Measurements from ENCODE around the gene THUMPD3.

THUMPD3 gene, protein sequence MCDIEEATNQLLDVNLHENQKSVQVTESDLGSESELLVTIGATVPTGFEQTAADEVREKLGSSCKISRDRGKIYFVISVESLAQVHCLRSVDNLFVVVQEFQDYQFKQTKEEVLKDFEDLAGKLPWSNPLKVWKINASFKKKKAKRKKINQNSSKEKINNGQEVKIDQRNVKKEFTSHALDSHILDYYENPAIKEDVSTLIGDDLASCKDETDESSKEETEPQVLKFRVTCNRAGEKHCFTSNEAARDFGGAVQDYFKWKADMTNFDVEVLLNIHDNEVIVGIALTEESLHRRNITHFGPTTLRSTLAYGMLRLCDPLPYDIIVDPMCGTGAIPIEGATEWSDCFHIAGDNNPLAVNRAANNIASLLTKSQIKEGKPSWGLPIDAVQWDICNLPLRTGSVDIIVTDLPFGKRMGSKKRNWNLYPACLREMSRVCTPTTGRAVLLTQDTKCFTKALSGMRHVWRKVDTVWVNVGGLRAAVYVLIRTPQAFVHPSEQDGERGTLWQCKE

DNA sequence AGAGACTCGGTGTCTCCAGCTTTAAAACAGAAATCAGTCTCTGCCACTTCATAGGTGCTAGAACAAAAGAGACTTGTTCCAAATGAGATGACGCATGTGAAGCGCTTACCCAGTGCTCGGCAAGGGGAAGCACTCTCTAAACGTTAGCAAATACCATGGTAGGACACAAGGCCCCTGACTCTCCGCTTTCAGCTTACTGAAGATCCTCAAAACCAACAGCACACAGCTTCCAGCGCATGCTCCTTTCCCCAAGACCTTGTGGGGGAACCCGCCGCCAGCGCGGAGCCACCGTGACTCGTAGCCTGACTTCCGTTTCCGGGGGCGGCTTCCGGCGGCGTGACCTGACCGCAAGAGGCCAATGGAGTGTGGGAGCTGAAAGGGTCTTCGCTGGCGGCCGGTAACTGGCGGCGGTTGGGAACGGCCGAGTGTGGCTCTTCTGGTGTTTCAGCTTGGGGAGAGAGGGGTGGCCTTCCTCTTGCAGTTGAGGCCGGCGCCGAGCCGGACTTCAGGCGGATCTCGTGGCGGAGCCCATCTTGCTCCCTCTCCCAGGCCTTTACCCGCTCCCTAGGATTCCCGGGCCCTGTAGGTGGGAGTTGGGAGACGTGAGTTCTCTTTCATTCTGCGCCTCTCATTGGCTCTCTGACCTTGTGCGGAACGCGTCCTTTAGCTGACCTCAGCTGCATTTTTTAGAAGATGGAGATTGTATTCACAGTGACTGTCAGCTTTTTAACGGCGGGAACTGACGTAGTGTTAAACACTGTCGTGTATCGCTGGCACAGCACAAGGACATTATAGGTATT, at the start of gene THUMPD3:
Gene THUMPD3, plus strand, starts transcription at position 324 of the 800 bp plus-strand sequence. CDS start 2,015 bp downstream, outside the sequence.
- peak; percentile 98 for ATAC-seq
- Mint-ChIP-seq H3K4me1 (peaks cover 5% of the 10 kb centered on the region), H3K4me3 (peak within 1 kb of the TSS; percentile 88), H3K27ac (peak within 1 kb of the TSS; percentile 93), H3K27me3 (no peaks in the 10 kb centered on the region), H3K36me3 (peaks cover 8% of the 10 kb centered on the region), H3K9me3 (no peaks in the 10 kb centered on the region)

DNA sequence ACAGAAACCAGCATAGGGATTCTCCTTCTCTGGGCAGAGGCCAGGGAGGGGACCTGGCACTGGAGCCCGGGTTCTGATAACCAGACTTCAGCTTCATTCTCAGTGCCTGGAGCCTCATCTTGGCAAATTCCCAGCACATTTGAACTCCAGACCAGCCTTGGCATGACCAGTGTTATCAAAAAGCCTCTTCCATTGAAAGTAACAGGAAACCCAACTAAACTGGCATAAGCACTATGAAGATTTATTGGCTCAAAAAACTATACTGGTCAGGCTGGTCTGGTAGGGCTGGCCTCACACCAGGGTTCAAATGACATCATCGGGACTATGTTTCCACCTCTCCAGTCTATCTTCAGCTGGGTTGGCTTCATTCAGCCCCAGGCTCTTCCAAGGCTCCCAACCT, 48.1 kb upstream of the THUMPD3 start:
- Mint-ChIP-seq H3K36me3 (no peaks in the 10 kb centered on the region), H3K4me1 (no peaks in the 10 kb centered on the region), H3K9me3 (no peaks in the 10 kb centered on the region), H3K27ac (no peak overlapping the region), H3K27me3 (peaks cover 5% of the 10 kb centered on the region), H3K4me3 (no peak overlapping the region)
- no peak for ATAC-seq

DNA sequence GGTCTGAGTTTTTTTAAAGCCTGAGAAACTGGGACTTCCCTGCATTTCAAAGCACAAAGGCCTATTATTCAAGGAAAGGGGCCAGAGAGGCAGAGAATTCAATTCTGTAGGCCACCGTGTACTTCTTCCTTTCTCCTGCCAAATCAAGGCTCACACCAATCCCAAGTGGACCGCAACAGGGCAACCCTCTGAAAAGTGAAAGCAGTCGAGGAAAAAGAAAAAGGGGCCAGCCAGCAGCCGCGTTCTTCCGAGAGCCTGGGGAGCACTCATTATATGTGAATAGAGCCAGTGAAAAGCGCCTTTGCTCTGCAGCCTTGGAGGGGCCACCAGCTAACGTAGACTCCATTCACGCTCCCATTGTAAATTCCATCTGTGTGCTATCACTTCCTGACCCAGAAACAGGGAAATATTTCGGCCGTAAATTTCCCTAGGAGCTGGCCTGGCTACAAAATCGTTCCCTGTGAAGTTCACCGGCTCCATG, 45.9 kb upstream of the THUMPD3 start:
- no peak overlapping the region for H3K27ac Mint-ChIP-seq
- H3K4me1 Mint-ChIP-seq: no peaks in the 10 kb centered on the region
- no peaks in the 10 kb centered on the region for H3K36me3 Mint-ChIP-seq
- H3K9me3 Mint-ChIP-seq: no peaks in the 10 kb centered on the region
- ATAC-seq: no peak
- H3K4me3 Mint-ChIP-seq: no peak overlapping the region
- H3K27me3 Mint-ChIP-seq: peaks cover 5% of the 10 kb centered on the region

DNA sequence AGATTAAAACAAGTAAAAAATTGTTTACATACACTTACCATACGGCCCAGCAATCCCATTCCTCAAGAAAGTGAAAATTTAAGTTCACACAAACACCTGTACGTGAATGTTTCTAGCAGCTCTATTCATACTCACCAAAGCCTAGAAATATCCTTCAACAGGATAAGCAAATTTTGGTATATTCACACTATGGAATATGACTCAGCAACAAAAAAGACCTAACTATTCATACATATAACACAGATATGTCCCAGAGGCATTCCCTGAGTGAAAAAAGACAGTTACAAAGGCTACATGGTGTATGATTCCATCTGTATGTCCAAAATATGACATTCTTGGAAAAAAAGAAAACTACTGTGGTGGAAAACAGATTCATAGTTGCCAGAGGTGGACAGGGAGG, 40.1 kb upstream of the THUMPD3 start:
- Mint-ChIP-seq H3K4me3 (no peak overlapping the region), H3K36me3 (peaks cover 6% of the 10 kb centered on the region), H3K9me3 (peaks cover 3% of the 10 kb centered on the region), H3K27me3 (no peaks in the 10 kb centered on the region), H3K4me1 (no peaks in the 10 kb centered on the region), H3K27ac (no peak overlapping the region)
- ATAC-seq: no peak

DNA sequence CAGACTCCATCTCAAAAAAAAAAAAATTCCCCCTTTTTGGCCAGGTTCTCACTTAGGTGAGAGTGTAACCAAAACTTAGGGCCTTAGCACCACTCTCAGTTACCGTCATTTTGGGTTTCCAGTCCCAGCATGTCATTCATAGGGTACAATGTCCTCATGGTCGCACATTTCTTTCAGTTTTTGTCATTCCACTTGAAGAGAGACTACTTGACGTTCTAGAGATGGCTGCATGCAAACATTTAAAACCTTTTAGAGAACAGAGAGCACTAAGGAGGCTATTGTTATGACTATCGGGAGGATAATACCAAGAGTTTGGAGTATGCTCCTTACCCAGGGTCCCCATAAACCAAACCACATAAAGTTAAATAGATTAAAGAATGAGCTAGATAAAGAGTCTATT, 37.9 kb upstream of the THUMPD3 start:
- Mint-ChIP-seq H3K27me3 (no peaks in the 10 kb centered on the region), H3K4me1 (no peaks in the 10 kb centered on the region), H3K4me3 (no peak overlapping the region), H3K27ac (no peak overlapping the region), H3K9me3 (peaks cover 3% of the 10 kb centered on the region), H3K36me3 (peaks cover 6% of the 10 kb centered on the region)
- ATAC-seq: no peak

DNA sequence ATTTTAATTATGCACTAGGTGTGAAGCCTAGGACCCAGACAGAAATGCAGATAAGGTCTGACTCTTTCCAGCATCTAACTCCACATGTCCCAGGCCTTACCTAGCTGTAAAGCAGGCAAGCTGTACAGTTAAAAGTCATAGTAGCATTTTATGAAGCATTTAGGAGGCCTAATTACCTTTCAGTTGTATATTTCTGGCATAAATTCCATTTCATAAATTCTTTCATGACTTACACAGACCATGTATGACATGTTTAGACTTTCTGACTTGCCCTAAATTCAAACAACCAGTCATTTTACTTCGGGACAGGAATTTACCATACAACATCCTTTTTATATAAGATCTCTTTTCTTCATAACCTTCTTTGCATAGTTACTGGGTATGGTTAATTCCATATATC, 35.3 kb upstream of the THUMPD3 start:
- no peak for ATAC-seq
- H3K4me3 Mint-ChIP-seq: no peak overlapping the region
- peaks cover 6% of the 10 kb centered on the region for H3K36me3 Mint-ChIP-seq
- H3K9me3 Mint-ChIP-seq: peaks cover 6% of the 10 kb centered on the region
- H3K27me3 Mint-ChIP-seq: no peaks in the 10 kb centered on the region
- H3K4me1 Mint-ChIP-seq: no peaks in the 10 kb centered on the region
- no peak overlapping the region for H3K27ac Mint-ChIP-seq

DNA sequence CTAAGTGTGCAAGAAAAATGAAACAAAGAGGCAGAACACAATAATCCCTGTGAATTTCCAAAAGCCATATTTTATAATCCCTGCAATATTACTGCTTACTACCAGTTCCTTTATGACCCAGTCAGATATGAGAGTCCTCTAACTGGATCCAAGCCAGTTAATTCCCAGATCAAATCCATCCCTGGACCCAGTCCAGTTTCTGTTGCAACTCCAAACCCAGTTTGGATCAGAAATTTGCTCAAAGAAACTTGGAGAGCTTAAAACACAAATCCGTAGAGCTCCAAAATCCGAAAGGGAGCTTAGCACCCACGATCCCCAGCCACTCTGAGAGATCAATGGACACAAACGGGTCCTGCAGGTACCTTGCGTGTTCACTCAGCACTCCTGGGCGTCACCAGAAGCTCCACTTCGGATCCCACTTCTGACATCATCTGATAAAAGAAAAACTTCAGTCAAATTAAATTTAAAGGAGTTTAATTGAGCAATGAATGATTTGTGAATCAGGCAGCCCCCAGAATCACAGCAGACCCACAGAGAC, 32.6 kb upstream of the THUMPD3 start:
- H3K27me3 Mint-ChIP-seq: no peaks in the 10 kb centered on the region
- no peak overlapping the region for H3K4me3 Mint-ChIP-seq
- peaks cover 6% of the 10 kb centered on the region for H3K9me3 Mint-ChIP-seq
- no peaks in the 10 kb centered on the region for H3K4me1 Mint-ChIP-seq
- ATAC-seq: no peak
- peaks cover 6% of the 10 kb centered on the region for H3K36me3 Mint-ChIP-seq
- no peak overlapping the region for H3K27ac Mint-ChIP-seq

DNA sequence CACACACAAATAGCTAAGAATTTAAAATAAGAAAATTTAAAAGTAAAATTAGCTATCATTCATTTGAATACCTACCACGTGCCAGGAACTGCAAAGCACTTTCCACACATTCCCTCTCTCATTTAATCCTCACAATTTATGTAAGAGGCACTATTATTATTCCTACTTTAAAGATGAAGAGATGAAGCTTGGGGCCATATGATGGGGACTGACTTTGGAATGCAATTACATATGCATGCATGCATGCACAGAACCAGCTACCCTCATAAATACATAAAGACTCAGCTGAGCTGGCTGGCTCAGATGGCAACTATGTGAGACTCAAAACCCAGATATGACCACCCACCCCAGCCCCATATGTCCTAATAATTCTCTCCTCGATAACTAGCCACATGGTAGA, 31.7 kb upstream of the THUMPD3 start:
- H3K4me3 Mint-ChIP-seq: no peak overlapping the region
- H3K27ac Mint-ChIP-seq: no peak overlapping the region
- no peaks in the 10 kb centered on the region for H3K27me3 Mint-ChIP-seq
- H3K9me3 Mint-ChIP-seq: peaks cover 6% of the 10 kb centered on the region
- no peaks in the 10 kb centered on the region for H3K4me1 Mint-ChIP-seq
- ATAC-seq: no peak
- peaks cover 6% of the 10 kb centered on the region for H3K36me3 Mint-ChIP-seq

DNA sequence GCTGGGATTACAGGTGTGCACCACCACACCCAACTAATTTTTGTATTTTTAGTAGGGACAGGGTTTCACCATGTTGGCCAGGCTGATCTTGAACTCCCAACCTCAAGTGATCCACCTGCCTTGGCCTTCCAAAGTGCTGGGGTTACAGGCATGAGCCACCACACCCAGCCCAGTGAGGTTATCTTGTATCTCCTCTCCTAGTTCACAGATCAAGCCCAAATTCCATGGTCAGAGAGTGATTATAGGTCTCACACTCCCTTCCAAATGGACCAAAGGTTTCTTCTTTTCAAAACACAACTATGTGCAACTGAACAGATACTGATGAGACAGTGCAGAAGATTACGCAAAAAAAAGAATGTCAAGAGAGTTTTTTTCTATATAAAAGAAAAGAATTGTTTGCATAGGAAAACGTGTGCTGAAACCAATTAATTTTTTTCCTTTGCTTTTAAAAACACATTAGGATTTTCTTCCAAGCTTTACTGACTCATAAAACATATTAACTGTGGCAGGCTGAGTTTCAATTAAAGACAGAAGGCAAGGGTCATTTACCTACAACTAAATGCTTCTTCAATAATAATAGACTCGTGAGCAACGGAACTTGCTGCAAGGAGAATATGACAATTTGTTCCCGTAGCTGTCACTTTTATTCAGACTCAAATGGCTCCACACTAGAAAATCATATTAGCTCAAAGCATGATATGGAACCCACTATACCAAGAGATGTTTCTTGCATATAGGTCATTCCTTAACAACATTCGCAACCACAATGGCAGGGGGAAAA, 30.4 kb upstream of the THUMPD3 start:
- H3K4me3 Mint-ChIP-seq: no peak overlapping the region

DNA sequence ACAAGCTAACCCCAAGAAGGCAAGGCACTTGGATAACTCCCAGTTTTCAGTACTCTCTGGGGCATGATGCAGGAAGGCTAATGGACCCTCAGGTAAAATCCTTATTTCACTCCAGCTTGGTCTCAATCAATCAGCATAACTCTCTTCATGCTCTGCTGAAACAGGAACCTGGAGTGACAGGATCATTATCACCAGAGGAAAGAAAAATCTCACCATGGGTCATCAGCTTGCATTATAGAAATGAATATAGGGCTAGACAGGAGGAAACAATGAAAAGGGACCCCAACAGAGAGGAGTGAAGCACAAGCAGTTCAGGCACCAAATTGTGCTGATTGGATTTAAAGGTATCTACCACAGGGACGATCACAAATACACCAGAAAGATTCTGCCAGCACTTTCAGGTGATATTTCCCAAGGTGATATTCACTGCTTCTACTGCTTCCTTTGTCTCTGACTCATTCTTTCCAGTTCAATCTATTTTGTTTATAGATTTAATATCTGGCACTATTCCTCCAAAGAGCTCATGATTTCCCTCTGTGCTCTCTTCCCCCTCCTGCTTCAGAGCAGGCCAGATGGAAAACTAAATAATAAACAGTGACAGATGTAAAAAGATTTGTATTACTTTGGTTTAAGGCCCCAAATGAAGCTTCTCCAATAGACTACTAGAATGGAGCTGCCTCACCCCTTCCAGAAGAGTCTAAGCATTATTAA, 22.9 kb upstream of the THUMPD3 start:
- no peaks in the 10 kb centered on the region for H3K4me1 Mint-ChIP-seq
- no peak overlapping the region for H3K27ac Mint-ChIP-seq
- H3K27me3 Mint-ChIP-seq: no peaks in the 10 kb centered on the region
- H3K4me3 Mint-ChIP-seq: no peak overlapping the region
- H3K36me3 Mint-ChIP-seq: no peaks in the 10 kb centered on the region
- no peak for ATAC-seq
- no peaks in the 10 kb centered on the region for H3K9me3 Mint-ChIP-seq

More for the DNA sequence above, 30.4 kb upstream of the THUMPD3 start:
- Mint-ChIP-seq H3K36me3 (peaks cover 1% of the 10 kb centered on the region), H3K4me1 (no peaks in the 10 kb centered on the region), H3K27ac (no peak overlapping the region), H3K9me3 (peaks cover 3% of the 10 kb centered on the region), H3K27me3 (no peaks in the 10 kb centered on the region)
- ATAC-seq: no peak

DNA sequence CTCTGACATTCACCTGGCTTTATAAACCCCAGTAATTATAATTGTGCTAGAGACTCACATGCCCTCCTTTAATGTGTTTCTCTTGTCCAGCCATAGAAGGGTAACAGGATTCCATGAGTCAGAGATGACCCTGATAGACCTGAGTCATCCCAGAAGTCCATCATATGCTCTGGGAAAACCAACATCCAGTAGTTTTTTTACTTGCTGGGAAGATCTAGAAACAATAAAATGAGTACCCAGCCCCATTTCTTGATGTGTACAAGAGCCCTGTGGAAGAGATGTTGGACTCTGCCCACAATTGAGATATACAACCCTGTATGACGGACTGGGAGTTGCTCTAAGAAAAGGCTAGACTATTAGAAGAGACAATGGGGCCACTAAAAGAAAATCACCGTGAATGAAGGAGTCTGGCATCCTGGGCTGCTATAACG, 22.4 kb upstream of the THUMPD3 start:
- Mint-ChIP-seq H3K36me3 (no peaks in the 10 kb centered on the region), H3K4me1 (no peaks in the 10 kb centered on the region)

DNA sequence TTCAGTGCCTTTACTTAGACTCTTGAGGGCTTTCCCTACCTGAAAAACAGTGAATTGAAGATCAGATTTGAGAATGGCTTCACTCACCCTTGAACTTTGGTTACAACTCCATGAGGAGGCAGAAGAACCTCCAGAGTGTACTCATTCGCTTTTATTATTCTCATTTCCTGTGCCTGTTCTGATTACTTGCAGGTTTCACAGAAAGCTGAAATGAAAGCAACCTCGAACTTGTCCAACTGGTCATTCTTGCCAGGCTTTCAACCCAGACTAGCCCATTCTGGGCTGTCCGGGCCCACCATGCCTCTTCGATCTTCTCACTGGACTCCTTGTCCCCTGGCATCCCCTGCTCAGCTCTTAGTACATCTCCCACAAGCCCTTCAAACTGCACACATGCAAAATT, 20.2 kb upstream of the THUMPD3 start:
- Mint-ChIP-seq H3K27me3 (no peaks in the 10 kb centered on the region), H3K9me3 (no peaks in the 10 kb centered on the region), H3K4me1 (peaks cover 4% of the 10 kb centered on the region), H3K36me3 (no peaks in the 10 kb centered on the region), H3K4me3 (no peak overlapping the region), H3K27ac (no peak overlapping the region)
- ATAC-seq: no peak

More for the DNA sequence above, 22.4 kb upstream of the THUMPD3 start:
- no peak for ATAC-seq
- H3K27me3 Mint-ChIP-seq: no peaks in the 10 kb centered on the region
- H3K9me3 Mint-ChIP-seq: no peaks in the 10 kb centered on the region
- no peak overlapping the region for H3K27ac Mint-ChIP-seq
- no peak overlapping the region for H3K4me3 Mint-ChIP-seq

DNA sequence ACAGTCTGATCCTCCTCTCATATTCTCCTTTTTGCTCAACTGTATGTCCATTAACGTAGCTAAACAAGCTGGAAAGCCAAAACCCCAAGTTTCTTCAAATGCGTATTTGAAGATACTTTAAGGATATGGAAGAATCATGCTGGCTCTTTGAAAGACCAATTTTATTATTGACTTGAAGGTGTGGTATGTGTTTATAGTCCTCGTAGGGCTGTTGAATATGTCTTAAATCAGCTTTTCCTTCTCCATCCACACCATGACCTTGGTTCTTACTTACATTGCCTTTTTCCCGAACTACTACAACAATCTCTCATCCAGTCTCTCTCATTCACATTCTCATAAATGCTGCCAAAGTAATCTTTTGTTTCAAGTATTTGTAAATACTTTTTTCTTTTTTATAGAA, 19.7 kb upstream of the THUMPD3 start:
- no peak overlapping the region for H3K27ac Mint-ChIP-seq
- H3K4me3 Mint-ChIP-seq: no peak overlapping the region
- H3K4me1 Mint-ChIP-seq: peaks cover 4% of the 10 kb centered on the region
- no peaks in the 10 kb centered on the region for H3K9me3 Mint-ChIP-seq
- no peaks in the 10 kb centered on the region for H3K27me3 Mint-ChIP-seq
- ATAC-seq: no peak
- peaks cover 3% of the 10 kb centered on the region for H3K36me3 Mint-ChIP-seq

DNA sequence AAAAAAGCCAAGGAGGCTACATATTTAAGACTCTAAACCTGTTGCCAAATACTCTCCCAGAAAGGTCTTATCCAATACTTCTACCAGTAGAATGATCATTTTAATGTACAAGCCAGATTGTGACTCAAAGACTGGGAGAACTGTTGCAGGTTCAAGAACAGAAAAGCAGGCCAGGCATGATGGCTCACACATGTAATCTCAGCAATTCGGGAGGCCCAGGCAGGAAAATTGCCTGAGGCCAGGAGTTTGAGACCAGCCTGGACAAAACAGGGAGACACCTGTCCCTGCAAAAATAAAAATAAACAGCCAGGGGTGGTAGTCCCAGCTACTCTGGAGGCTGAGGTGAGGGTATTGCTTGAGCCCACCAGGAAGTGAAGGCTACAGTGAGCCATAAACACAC, 17.8 kb upstream of the THUMPD3 start:
- Mint-ChIP-seq H3K9me3 (no peaks in the 10 kb centered on the region), H3K4me3 (no peak overlapping the region), H3K27ac (no peak overlapping the region), H3K4me1 (peaks cover 4% of the 10 kb centered on the region), H3K36me3 (peaks cover 5% of the 10 kb centered on the region), H3K27me3 (no peaks in the 10 kb centered on the region)
- ATAC-seq: no peak

All from stimulated activated memory B cell treated with anti-CD40 and anti-IgM and Interleukin-4, amounts not matched to agents 10 μg/mL and 1 μg/mL and 100 μg/mL, for 72 hours (primary cell).